ENCODE measurements around the gene ITGB1BP2.

DNA sequence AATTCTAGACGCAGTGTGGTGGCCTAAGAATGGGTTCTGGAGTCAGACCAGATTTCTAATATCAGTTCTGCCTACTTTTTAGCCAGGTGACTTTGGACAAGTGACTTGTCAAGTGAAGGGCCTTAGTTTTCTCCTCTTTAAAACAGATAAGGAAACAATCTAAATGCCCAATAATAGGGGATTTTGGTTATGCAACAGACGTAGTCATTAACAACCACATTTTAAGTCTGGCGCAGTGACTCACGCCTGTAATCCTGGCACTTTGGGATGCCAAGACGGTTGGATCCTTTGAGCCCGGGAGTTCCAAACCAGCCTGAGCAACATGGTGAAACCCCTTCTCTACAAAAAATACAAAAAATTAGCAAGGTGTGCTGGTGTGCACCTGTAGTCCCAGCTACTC lies 45.5 kb upstream of the ITGB1BP2 start:
- TF ChIP-seq CTCF (IDR thresholded peaks at IDR 0.05) (no peak), POLR2AphosphoS5 (IDR thresholded peaks at IDR 0.05) (no peak), POLR2A (IDR thresholded peaks at IDR 0.05) (no peak)
